Panc1 (cell line): Measurements from ENCODE around the gene ADCY4. TPM values are rescaled to one million over a fixed set of nuclear protein-coding genes. Genes with fewer than 3 reads are reported as not detected.

Source experiments
- ATAC-seq: fragments of 200-7000 bp; cut with Tn5 transposase; 2 replicates; pipeline ENCODE4 v1.9.1; 2020; ENCODE audit warnings: mild to moderate bottlenecking, moderate library complexity
- BruUV-seq: library from RNA; stranded (reverse); fragments of 400-500 nt; replicated peaks from 2 replicates; lab custom pipeline; 2021; lab: Mats Ljungman, UMichigan
- CTCF ChIA-PET: fragments of 300-600 bp; sonication (Branson Sonifier 250); formaldehyde crosslinking; loops from one replicate; lab custom pipeline; 2022; ENCODE audit warnings: antibody characterized with exemption; lab: Charles Lee
- POLR2A ChIA-PET: fragments of 300-600 bp; sonication (Branson Sonifier 250); formaldehyde crosslinking; loops from one replicate; lab custom pipeline; 2022; ENCODE audit warnings: antibody characterized with exemption; lab: Charles Lee
- DNase-seq: peaks from one replicate; pipeline ENCODE4 v3.0.0-alpha.2; 2010; ENCODE audit warnings: low read depth, low spot score
- H3K27ac ChIP-seq: 2 replicates; pipeline ENCODE4 v1.5.1; 2011; ENCODE audit warnings: mild to moderate bottlenecking, low read length, inconsistent platforms
- H3K27me3 ChIP-seq: fragments of 200-500 bp; sonication (Bioruptor generic); 2 replicates; pipeline ENCODE4 v1.6.0; 2014; ENCODE audit warnings: low read length, inconsistent platforms; ENCODE audit not compliant: control insufficient read depth, insufficient read depth
- H3K36me3 ChIP-seq: fragments of 200-500 bp; sonication (Bioruptor generic); 2 replicates; pipeline ENCODE4 v1.5.1; 2014; ENCODE audit warnings: inconsistent platforms, mild to moderate bottlenecking, low read length, moderate library complexity; ENCODE audit not compliant: control insufficient read depth, insufficient read depth
- H3K4me1 ChIP-seq: 2 replicates; pipeline ENCODE4 v1.5.1; 2011; ENCODE audit warnings: inconsistent platforms, mild to moderate bottlenecking, low read length, moderate library complexity; ENCODE audit not compliant: control insufficient read depth, insufficient read depth
- H3K4me3 ChIP-seq, 2 experiments: 2 replicates each; pipeline ENCODE4 v1.5.1; 2011 to 2012; ENCODE audit warnings: low read depth in 2 of 2, low read length in 2 of 2, mild to moderate bottlenecking in 2 of 2, inconsistent platforms in 1 of 2, moderate library complexity in 1 of 2
- H3K9me3 ChIP-seq: fragments of 200-500 bp; sonication (Bioruptor generic); 2 replicates; pipeline ENCODE4 v1.5.1; 2014; ENCODE audit warnings: low read depth, mild to moderate bottlenecking, inconsistent platforms, low read length, moderate library complexity; ENCODE audit not compliant: control insufficient read depth, insufficient read depth
- POLR2AphosphoS5 ChIP-seq: IDR thresholded peaks from 2 replicates; pipeline ENCODE4 v1.6.1; 2012; ENCODE audit warnings: mild to moderate bottlenecking, low read depth, low read length, moderate library complexity
- SIN3A ChIP-seq: IDR thresholded peaks from 2 replicates; pipeline ENCODE4 v1.6.1; 2012; ENCODE audit warnings: low read depth, mild to moderate bottlenecking, low read length, moderate library complexity, borderline replicate concordance; ENCODE audit not compliant: insufficient read depth
- TCF7L2 ChIP-seq: IDR thresholded peaks from 2 replicates; pipeline ENCODE4 v1.6.1; 2011; ENCODE audit warnings: mild to moderate bottlenecking, low read depth, low read length, inconsistent platforms
- in situ Hi-C: cut with HindIII; loops from 2 replicates; pipeline ENCODE4 v1.10.0; 2016; ENCODE audit warnings: low sequenced_read_pairs, low pct_unique_long_range_greater_than_20kb
- intact Hi-C: fragments of 100-400 bp; cut with micrococcal nuclease; formaldehyde crosslinking; loops from one replicate; pipeline ENCODE4 v1.10.0; 2022; ENCODE audit not compliant: unreplicated experiment
- total RNA-seq: library from RNA; stranded (reverse); gene quantifications from one replicate; pipeline ENCODE4 v1.2.1, GENCODE V29; 2021; ENCODE audit not compliant: unreplicated experiment
- TF ChIP-seq, protein P1 (sequence below): fragments of 450-650 bp; IDR thresholded peaks from 2 replicates; pipeline ENCODE4 v1.5.1; 2017; ENCODE audit warnings: mild to moderate bottlenecking
- TF ChIP-seq, protein P2 (sequence below), 2 experiments: IDR thresholded peaks; 2 replicates each; pipeline ENCODE4 v1.6.1; 2011 to 2012; ENCODE audit warnings: low read depth in 2 of 2, control low read depth in 1 of 2, low read length in 1 of 2, mild to moderate bottlenecking in 1 of 2, moderate library complexity in 1 of 2; ENCODE audit not compliant: insufficient read depth in 1 of 2

The ADCY4 gene
- total RNA-seq, 1 experiment from 2014 or later: 0.21 TPM

DNA sequence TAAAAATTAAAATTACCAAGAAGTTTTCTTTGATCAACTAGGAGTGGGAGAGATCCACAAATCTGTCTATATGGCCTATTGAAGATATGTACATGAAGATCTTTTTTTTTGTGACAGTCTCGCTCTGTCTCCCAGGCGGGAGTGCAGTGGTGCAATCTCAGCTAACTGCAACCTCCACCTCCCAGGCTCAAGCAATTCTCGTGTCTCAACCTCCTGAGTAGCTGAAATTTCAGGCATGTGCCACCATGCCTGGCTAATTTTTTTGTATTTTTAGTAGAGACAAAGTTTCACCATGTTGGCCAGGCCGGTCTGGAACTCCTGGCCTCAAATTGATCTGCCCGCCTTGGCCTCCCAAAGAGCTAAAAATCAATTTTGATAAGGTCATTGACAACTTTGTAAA is 28.5 kb upstream of the ADCY4 start:
- ChIA-PET POLR2A (no interaction called here), CTCF (interaction anchor here (0.7 kb wide), 1 partner anchor 78 kb away, joined by 7 read pairs; no protein-coding TSS in a partner anchor)
- DNase-seq (no peak), ATAC-seq (no peak)
- no TSS peak for BruUV-seq
- H3K4me3 ChIP-seq: no peak overlapping the region
- no peaks in the 10 kb centered on the region; the same call in 1 of the 2 replicates for H3K36me3 ChIP-seq
- TF ChIP-seq, protein P1, sequence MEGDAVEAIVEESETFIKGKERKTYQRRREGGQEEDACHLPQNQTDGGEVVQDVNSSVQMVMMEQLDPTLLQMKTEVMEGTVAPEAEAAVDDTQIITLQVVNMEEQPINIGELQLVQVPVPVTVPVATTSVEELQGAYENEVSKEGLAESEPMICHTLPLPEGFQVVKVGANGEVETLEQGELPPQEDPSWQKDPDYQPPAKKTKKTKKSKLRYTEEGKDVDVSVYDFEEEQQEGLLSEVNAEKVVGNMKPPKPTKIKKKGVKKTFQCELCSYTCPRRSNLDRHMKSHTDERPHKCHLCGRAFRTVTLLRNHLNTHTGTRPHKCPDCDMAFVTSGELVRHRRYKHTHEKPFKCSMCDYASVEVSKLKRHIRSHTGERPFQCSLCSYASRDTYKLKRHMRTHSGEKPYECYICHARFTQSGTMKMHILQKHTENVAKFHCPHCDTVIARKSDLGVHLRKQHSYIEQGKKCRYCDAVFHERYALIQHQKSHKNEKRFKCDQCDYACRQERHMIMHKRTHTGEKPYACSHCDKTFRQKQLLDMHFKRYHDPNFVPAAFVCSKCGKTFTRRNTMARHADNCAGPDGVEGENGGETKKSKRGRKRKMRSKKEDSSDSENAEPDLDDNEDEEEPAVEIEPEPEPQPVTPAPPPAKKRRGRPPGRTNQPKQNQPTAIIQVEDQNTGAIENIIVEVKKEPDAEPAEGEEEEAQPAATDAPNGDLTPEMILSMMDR: no peak
- peaks cover 6% of the 10 kb centered on the region for H3K4me1 ChIP-seq
- no peaks in the 10 kb centered on the region for H3K27me3 ChIP-seq
- intact Hi-C loops (loop anchor here (1.0 kb wide), 1 partner anchor 49 kb away; no protein-coding TSS in a partner anchor), in situ Hi-C loops (no loop called here)
- H3K9me3 ChIP-seq: no peaks in the 10 kb centered on the region
- H3K27ac ChIP-seq: no peak overlapping the region

DNA sequence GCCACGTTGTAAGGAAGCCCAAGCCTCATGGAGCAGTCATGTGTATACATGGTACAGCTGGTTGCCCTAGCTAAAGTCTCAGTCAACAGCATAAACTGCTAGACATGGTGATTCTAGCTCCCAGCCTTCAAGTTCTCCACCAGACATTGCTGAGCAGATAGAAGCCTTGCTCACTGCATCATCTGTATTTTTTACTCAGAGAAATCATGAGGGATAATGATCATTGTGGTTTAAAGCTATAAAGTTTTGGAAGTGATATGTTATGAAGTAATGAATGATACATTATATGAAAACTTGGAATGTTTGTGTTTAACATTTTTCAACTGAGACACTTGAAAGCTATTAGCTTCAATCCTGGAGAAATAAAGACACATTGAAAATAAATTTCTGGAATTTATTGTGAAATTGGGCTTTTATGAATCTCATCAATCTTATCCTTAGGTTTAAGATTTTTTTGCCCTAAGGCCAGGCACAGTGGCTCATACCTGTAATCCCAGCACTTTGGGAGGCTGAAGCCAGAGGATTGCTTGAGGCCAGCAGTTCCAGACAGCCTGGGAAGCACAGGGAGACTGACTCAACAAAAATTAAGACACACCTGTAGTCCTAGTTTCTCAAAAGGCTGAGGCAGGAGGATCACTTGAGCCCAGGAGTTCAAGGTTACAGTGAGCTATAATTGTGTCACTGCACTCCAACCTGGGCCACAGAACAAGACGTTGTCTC is 27.5 kb upstream of the ADCY4 start:
- in situ Hi-C loops: no loop called here
- DNase-seq (no peak), ATAC-seq (no peak)
- CTCF ChIA-PET: no interaction called here
- no TSS peak for BruUV-seq
- peaks cover 3% of the 10 kb centered on the region; the same call in 1 of the 2 replicates for H3K4me1 ChIP-seq
- H3K27me3 ChIP-seq: no peaks in the 10 kb centered on the region
- intact Hi-C loops: no loop called here
- POLR2A ChIA-PET: no interaction called here
- no peak overlapping the region for H3K4me3 ChIP-seq
- TF ChIP-seq, protein P1: no peak
- TF ChIP-seq SIN3A (no peak), TCF7L2 (no peak), POLR2AphosphoS5 (no peak)
- TF ChIP-seq, protein P2, sequence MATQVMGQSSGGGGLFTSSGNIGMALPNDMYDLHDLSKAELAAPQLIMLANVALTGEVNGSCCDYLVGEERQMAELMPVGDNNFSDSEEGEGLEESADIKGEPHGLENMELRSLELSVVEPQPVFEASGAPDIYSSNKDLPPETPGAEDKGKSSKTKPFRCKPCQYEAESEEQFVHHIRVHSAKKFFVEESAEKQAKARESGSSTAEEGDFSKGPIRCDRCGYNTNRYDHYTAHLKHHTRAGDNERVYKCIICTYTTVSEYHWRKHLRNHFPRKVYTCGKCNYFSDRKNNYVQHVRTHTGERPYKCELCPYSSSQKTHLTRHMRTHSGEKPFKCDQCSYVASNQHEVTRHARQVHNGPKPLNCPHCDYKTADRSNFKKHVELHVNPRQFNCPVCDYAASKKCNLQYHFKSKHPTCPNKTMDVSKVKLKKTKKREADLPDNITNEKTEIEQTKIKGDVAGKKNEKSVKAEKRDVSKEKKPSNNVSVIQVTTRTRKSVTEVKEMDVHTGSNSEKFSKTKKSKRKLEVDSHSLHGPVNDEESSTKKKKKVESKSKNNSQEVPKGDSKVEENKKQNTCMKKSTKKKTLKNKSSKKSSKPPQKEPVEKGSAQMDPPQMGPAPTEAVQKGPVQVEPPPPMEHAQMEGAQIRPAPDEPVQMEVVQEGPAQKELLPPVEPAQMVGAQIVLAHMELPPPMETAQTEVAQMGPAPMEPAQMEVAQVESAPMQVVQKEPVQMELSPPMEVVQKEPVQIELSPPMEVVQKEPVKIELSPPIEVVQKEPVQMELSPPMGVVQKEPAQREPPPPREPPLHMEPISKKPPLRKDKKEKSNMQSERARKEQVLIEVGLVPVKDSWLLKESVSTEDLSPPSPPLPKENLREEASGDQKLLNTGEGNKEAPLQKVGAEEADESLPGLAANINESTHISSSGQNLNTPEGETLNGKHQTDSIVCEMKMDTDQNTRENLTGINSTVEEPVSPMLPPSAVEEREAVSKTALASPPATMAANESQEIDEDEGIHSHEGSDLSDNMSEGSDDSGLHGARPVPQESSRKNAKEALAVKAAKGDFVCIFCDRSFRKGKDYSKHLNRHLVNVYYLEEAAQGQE (IDR thresholded peaks at IDR 0.05; ENCODE audit: insufficient read depth in 1 of 2, low read depth in 2 of 2, low read length in 1 of 2): no peak
- H3K27ac ChIP-seq: no peak overlapping the region
- no peaks in the 10 kb centered on the region; the same call in 1 of the 2 replicates for H3K36me3 ChIP-seq
- no peaks in the 10 kb centered on the region for H3K9me3 ChIP-seq
